Left hindlimb (tissue), 1 donor: ENCODE data around the gene SAT2.
"Not testable (repeated sequence)": the region's sequence is repeated elsewhere in the genome, so short reads cannot be mapped to it uniquely, and the experiment has no call there.

ENCODE experiments used
- DNase-seq: peaks from one replicate; pipeline ENCODE4 v3.0.0-alpha.2; 2018

Gene SAT2

GRCh38 chr17:7633093-7633492 lies 5.5 kb upstream of the SAT2 start:
- DNase-seq, result no peak

GRCh38 chr17:7632492-7632894 lies 4.9 kb upstream of the SAT2 start:
- DNase-seq, result no peak

DNA sequence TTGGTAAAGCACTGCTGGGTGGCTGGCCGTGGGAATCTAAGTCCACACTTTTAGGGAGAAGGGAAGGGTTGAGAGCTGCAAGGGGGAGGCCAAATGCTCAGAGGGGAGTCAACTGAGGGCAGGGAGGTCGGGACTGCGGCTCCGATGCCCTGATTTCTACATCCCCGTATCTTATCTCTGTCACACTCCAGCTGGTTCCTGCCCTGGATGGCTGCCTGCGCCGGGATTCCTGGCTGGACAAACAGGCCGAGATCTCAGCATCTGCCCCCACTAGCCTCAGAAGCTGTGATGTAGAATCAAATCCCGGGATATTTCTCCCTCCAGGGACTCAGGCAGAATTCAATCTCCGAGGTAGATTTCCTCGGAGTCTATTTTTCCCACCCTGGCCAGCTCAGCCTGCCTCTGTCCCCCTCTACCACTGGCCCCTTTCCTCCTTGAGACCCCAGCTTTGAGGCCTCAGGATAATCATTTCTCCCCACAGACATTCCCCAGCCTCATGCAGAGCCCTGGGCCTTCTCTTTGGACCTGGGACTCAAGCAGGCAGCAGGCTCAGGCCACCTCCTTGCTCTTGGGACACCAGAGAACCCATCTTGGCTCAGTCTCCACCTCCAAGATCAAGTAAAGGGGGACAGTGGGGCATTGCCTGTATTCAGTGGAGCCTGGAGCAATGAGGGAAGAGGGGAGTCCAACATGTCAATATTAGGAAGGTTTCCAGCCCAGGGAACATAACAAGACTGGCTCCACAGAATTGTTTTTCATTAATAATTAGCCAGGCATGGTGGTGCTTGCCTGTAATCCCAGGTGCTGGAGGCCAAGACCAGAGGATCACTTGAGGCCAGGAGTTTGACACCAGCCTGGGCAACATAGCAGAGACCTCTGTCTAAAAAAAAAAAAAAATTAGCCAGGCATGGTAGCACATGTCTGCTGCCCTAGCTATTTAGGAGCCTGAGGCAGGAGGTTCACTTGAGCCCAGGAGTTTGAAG lies 4.1 kb upstream of the SAT2 start:
- no peak for DNase-seq

- no peak for DNase-seq
Observed at GRCh38 chr17:7629939-7630571, 2.4 kb upstream of the SAT2 start, which contains the start of gene SHBG. Gene SHBG (plus strand): TSS chr17:7630135. CDS start chr17:7630173, 38 bp downstream.

GRCh38 chr17:7626956-7627249 lies 718 bp downstream of the SAT2 start:
- no peak for DNase-seq

GRCh38 chr17:7626307-7626706 lies 1.3 kb downstream of the SAT2 start:
- DNase-seq, result no peak

GRCh38 chr17:7625749-7626148 lies 1.9 kb downstream of the SAT2 start:
- not testable (repeated sequence) for DNase-seq

- DNase-seq, result no peak
Observed at GRCh38 chr17:7623661-7624060, 4.0 kb downstream of the SAT2 start.

DNA sequence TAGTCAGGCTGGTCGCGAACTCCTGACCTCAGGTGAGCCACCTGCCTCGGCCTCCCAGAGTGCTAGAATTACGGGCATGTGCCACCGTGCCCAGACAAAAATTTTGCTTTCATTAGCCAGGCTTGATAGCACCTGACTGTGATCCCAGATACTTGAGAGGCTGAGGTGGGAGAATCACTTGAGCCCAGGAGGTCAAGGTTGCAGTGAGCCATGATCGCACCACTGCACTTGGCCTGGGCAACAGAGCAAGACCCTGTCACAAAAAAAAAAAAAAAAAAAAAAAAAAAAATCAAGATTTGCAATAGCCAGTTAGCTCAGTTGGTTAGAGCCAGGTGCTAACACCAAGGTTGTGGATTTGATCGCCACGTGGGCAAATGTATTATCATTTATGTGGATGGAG lies 6.8 kb downstream of the SAT2 start:
- DNase-seq, result no peak

GRCh38 chr17:7618608-7619007 lies 9.0 kb downstream of the SAT2 start:
- DNase-seq, result no peak

- no peak for DNase-seq
Observed at GRCh38 chr17:7615265-7615747, 12.3 kb downstream of the SAT2 start.

DNA sequence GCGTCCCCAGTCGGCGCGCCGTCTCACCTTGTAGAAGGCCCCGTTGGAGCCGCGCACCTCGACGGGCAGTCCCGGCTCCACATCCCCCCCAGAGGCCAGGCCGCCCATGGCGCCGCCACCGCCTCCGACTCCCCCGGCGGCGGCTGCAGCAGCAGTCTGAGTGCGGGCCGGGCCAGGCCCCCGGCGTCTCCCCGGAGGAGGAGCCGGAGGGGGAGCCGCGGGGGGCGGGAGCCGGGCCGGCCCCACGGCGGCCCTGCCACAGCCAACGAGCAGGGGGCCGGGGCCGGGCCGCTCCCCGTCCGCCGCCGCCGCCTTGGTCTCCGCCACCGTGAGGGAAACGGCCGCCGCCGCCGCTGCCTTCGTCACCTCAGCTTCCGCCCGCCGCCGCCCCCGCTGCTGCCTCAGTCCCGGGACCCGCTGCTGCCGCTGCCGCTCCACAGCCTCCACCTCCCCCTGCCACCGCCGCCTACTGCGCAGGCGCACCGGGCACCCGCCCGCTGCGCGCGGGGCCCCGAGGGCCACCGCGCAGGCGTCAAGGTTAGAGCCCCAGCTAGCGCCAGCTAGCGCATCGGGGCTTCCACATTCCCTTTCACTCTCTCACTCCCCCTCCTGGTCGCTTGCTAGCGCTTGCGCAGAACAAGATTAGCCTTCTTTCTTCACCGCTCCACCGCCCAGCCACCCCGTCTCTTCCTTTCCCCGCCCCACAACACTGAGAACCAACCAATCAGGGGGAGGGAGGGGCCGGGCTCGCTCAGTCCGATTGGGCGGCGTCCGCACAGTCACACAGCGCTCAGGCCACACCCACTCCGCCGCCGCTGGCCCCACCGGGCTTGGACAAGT lies 13.0 kb downstream of the SAT2 start, which contains the start of gene FXR2:
TSS of gene FXR2 (minus strand) at position 473 of the 840 bp plus-strand sequence. CDS start at position 108, 365 bp downstream.
- DNase-seq, result peak; percentile 100

GRCh38 chr17:7613769-7614424 lies 13.7 kb downstream of the SAT2 start:
- no peak for DNase-seq

- no peak for DNase-seq
Observed at GRCh38 chr17:7612294-7612640, 15.4 kb downstream of the SAT2 start.

DNA sequence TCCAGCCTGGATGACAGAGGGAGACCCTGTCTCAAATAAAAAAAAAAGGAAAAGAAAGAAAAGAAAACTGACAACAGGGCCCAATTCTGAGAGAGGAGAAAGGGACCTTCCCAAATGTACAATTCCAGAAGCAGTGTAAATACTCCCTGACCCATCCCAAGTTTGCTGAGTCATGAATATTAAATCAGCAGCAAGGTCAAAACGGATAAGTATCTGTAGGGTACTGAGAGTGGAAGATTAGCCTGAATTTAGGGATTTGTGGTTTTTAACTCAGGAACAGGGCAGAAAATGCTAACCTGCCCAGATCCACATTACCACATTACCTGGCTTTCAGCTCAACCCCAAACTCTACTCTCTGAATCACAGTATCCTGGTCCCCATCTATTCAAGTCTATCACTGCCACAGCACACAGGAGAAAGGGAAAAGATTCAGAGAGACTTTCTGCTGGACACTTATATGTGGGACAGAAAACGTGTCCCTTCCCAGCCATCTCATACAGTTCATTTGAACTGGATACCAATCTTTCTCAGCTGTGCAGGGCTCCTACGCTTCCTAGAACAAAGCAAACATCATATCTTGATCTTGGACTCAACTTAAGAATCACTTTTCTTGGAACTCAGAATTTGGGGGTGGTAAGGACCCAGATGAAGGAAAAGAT lies 15.9 kb downstream of the SAT2 start:
- DNase-seq, result no peak

DNA sequence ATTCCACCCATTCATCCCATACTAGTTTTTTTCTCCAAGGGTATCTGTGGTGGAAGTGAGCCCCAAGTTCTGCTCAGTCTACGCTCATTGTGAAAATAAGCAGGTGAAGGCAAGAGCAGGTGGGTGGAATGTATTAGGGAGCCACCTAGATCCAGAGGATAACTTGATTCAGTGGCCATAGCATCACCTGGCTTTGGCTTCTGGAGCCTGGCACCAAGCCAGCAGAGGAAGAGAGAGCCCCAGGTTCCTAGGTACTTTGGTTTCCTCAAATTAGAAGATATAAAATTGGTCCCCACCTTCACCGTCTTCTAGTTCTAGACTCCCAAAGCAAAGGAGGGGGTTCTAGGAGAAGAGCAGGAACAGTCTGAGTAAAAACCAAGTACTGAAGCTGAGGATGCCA lies 17.0 kb downstream of the SAT2 start:
- DNase-seq, result no peak

GRCh38 chr17:7606280-7606679 lies 21.3 kb downstream of the SAT2 start:
- no peak for DNase-seq

DNA sequence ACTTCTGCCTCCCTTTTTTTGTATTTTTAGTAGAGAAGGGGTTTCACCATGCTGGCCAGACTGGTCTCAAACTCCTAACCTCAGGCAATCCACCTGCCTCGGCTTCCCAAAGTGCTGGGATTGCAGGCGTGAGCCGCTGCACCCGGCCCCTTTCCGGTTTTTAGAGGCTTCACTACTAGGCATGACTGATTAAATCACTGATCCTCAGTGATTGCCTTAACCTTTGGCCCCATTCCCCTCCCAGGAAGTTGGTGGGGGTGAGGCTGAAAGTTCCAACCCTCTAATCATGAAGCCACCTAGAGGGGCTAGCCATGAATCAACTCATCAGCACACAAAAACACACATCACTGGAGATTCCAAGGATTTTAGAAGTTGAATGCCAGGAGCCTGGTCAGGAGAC lies 30.1 kb downstream of the SAT2 start:
- DNase-seq, result not testable (repeated sequence)

GRCh38 chr17:7593296-7593695 lies 34.3 kb downstream of the SAT2 start:
- no peak for DNase-seq

DNA sequence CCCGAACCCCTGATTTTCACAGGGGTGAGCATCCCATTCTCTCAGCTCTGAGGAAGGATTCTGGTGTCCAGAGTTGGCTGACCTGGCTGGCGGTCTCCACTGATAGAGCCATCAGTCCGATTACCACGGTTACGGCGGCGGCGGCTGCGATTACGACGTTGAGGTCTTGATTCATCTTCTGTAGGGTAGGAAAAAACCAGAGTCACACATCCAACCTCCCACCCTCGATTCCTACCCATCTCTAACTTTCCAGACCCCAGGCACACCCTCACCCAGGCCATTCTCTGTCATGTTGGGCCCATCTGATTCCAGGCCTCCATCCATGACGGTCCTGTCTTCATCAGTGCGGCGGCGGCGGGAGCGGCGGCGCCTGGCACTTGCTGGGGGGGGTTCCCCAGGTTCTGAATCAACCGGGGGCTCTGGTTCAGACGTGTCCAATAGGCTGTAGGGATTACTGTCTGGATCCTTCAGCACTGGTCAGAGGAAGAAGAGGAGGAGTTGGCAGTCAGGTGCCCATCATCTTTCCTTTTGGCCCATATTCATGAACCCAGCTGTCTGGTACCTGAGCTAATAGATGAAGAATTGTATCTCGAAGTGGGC lies 35.1 kb downstream of the SAT2 start:
- no peak for DNase-seq

- no peak for DNase-seq
Observed at GRCh38 chr17:7591596-7591995, 36.0 kb downstream of the SAT2 start.

DNA sequence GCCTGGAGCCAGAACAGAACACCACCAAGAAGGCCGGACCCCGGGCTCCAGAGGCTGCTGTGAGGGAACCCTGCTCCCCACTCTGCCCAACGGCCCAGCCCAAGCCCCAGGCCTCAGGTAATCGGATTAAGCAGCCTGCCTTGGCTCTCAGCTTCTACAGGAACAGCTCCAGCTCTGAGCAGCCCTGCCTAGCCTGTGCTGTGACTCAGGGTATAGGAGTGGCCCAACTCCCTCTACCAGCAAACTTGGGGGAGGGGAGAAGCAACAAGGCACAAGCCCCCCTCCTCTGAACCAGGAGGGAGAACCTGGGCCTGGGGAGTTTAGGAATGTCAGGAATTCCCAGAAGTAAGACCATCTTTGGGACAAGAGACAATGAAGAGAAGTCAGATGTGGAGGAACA lies 36.9 kb downstream of the SAT2 start:
- DNase-seq, result no peak
